GM21825 (cell line): Measurements from ENCODE around the gene GPR35.

ENCODE experiments used
- ATAC-seq: cut with Tn5 transposase; IDR thresholded peaks from one replicate; pipeline ENCODE4 v1.9.1; 2021; ENCODE audit warnings: mild to moderate bottlenecking, moderate library complexity; ENCODE audit not compliant: unreplicated experiment

GPR35 gene

DNA sequence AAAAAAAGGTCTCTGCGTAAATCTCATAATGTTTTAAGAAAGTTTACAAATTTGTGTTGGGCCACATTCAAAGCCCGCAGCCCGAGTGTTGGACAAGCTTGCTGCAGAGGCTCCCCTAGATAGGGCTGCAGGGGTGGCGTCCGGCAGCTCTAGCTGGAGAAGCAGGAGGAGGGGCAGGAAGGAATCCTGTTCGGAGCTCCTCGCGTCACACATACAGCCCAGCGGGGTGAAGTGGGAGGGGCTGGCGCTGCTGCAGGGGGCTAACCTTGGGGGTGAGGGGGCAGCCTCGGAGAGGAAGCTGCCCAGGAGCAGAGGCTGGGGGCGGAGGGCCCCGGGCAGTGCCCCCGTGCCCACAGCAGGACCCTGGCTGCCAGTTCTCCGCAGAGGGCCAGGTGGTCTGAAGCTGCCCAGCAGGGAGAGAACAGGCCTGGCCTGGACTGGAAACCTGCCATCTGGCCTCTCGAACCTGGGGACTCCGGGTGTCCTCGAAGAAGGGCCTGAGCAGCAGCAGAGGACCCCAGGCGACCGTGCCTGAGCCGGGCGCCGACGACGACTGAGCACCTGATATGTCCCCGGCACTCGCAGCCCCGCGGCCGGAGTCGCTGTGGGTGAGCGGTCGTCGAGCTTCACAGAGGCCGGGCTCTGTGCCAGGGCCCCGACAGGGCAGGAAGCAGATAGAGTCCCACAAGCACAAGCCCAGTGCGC, 2.6 kb upstream of the GPR35 start:
- no peak for ATAC-seq

GRCh38 chr2:240623531-240624010, 1.7 kb upstream of the GPR35 start:
- no peak for ATAC-seq

- no peak for ATAC-seq
These were observed 1.0 kb upstream of the GPR35 start for GRCh38 chr2:240624011-240624949.

DNA sequence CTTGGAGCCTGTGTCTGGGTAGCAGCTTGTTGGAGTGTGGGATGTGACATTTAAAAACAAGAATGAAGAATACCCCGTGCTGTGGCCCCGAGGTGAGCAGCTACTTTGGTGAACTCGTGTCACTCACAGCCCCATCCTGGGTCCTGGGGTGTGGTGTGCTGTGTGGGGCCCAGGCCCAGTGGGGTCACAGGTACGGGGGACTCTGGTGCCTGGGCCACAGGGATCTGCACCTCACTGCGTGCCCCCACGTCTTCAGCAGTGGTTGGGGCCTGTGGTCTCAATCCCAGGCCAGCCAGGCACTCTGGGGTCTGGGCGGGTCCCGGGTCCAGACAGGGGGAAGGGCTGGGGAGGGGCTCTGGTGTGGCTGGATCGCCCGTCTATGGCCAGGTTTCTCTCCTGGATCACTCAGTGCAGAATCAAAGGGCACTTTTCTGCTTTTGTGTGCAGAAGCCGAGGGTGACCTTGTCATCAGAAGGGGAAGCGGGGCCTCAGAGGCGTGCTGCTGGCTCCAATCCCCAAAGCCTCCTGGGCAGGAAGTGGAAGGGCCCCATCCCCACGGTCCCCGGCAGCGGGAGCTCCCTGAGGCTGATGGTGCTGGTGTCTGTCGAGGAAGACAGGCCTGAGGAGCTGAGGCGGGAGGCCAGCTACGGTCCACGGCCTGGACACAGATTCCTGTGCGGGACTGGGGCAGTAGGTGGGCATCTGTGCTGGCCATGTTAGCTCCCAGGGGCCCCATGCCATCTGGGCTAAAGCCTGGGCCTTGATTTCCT, 1.4 kb downstream of the GPR35 start:
- no peak for ATAC-seq

DNA sequence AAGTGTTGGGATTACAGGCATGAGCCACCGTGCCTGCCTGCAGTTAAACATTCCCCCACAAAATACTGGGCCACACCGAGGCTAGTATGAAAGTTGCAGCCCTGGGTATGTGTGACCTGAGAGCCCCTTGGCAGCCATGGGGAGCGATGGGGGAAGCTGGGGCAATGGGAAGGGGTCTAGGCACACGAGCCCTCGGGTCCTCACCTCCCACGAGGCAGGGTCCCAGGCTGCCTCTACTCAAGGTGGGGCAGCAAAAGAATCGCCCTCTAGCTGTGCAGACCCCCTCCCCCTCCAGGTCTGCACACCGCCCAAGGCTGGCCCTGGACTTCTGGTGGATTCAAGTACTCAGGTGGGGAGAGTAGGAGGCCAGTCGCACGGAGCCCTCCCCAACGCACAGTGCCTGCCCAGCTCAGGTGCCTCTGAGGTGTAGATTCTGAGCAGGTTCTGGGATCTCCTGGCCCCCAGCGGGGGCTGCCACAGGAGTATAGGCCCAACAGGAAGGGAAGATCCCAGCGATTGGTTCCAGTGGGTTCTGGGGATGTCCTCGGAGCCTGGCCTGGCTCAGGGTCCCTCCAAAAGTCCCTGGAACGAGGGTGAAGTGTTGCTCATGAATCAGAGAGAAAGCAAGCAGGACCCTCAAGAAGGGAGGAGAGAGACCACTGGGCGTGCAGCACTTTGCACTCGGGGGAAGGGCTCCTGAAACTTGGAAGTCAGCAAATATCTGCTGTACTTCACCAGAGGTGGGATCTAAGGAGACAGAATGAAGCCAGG, 2.6 kb downstream of the GPR35 start:
- no peak for ATAC-seq

GRCh38 chr2:240628507-240628807, 3.2 kb downstream of the GPR35 start:
- no peak for ATAC-seq

GRCh38 chr2:240628808-240629618, 3.7 kb downstream of the GPR35 start:
- no peak for ATAC-seq

DNA sequence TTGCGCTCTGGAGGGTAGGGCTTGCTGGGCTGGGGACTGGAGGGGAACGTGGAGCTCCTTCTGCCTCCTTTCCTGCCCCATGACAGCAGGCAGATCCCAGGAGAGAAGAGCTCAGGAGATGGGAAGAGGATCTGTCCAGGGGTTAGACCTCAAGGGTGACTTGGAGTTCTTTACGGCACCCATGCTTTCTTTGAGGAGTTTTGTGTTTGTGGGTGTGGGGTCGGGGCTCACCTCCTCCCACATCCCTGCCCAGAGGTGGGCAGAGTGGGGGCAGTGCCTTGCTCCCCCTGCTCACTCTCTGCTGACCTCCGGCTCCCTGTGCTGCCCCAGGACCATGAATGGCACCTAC, 4.3 kb downstream of the GPR35 start:
- ATAC-seq = no peak

GRCh38 chr2:240629968-240630770, 4.9 kb downstream of the GPR35 start:
- no peak for ATAC-seq

- ATAC-seq = no peak
These were observed 5.7 kb downstream of the GPR35 start for GRCh38 chr2:240630771-240631547.

GRCh38 chr2:240631548-240632305, 6.4 kb downstream of the GPR35 start:
- no peak for ATAC-seq

DNA sequence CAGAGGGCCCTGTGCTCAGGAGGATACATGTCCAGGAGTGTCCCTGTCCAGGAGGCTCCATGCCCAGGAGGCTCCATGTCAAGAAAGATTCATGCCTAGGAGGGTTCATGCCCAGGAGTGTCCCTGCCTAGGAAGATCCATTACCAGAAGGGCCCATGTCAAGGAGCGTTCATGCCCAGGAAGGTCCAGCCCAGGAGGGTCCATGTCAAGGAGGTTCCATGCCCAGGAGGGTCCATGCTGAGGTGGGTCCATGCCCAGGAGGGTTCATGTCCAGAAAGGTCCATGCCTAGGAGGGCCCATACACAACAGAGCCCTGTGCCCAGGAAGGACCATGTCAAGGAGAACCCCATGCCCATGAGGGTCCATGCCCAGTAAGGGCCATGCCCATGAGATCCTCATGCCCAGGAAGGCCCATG, 7.0 kb downstream of the GPR35 start:
- ATAC-seq = no peak

GRCh38 chr2:240635121-240635997, 10.1 kb downstream of the GPR35 start:
- ATAC-seq = no peak

DNA sequence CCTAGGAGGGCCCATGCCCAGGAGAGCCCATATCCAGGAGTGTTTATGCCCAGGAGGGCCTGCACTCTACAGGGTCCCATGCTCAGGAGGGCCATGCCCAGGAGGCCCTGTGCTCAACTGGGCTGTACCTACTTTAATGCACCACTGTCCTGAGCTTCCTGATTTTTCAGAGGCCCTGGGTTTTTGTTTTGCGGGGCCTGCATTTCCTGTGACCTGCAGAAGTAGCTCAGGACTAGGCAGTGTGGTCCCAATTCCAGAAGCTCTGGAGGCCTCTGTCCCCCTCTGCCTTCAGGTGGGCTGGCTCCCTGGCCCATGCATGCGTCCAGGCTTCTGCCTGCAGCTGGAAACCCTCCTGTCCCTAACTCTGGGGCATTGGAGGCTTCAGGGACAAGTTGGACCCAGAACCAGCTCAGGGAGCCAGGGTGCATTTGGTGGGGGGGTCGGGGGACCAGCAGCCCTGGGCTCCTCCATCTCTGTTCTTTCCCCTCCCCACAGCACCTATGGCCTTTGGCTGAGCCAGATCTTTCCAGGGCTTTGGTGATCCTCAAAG, 10.8 kb downstream of the GPR35 start:
- no peak for ATAC-seq

GRCh38 chr2:240636563-240637115, 11.4 kb downstream of the GPR35 start:
- no peak for ATAC-seq
